ENCODE measurements around the gene ITFG1. TPM values are rescaled to one million over a fixed set of nuclear protein-coding genes. Genes with fewer than 3 reads are reported as not detected.

The ITFG1 gene
- total RNA-seq, 1 donor from 2014 or later: 50.3 TPM

- H3K4me3 ChIP-seq (ENCODE audit: low read depth, low read length): no peak overlapping the region
- DNase-seq (ENCODE audit: low read depth): no peak
- no peak for TF ChIP-seq CTCF (conservative IDR thresholded peaks at IDR 0.05; ENCODE audit: low read depth, low read length)
Measured at GRCh38 chr16:47463771-47464624, 3.1 kb upstream of the ITFG1 start.

GRCh38 chr16:47461598-47462266, 869 bp upstream of the ITFG1 start:
- no peak for TF ChIP-seq CTCF (conservative IDR thresholded peaks at IDR 0.05; ENCODE audit: low read depth, low read length)

GRCh38 chr16:47460359-47460710, 528 bp downstream of the ITFG1 start:
- peak overlapping the region; percentile 90 for H3K4me3 ChIP-seq (ENCODE audit: low read depth, low read length)
- DNase-seq (ENCODE audit: low read depth): peak; percentile 23
- TF ChIP-seq CTCF (conservative IDR thresholded peaks at IDR 0.05; ENCODE audit: low read depth, low read length): no peak

More at GRCh38 chr16:47461598-47462266, 869 bp upstream of the ITFG1 start:
- peak overlapping the region; percentile 90 for H3K4me3 ChIP-seq (ENCODE audit: low read depth, low read length)
- peak; percentile 22 for DNase-seq (ENCODE audit: low read depth)

GRCh38 chr16:47459603-47460002, 1.3 kb downstream of the ITFG1 start:
- no peak for TF ChIP-seq CTCF (conservative IDR thresholded peaks at IDR 0.05; ENCODE audit: low read depth, low read length)
- no peak for DNase-seq (ENCODE audit: low read depth)
- peak overlapping the region; percentile 90 for H3K4me3 ChIP-seq (ENCODE audit: low read depth, low read length)

GRCh38 chr16:47458331-47458730, 2.5 kb downstream of the ITFG1 start:
- DNase-seq (ENCODE audit: low read depth): no peak
- no peak overlapping the region for H3K4me3 ChIP-seq (ENCODE audit: low read depth, low read length)
- TF ChIP-seq CTCF (conservative IDR thresholded peaks at IDR 0.05; ENCODE audit: low read depth, low read length): no peak

GRCh38 chr16:47449788-47450187, 11.1 kb downstream of the ITFG1 start:
- no peak for DNase-seq (ENCODE audit: low read depth)
- no peak for TF ChIP-seq CTCF (conservative IDR thresholded peaks at IDR 0.05; ENCODE audit: low read depth, low read length)
- H3K4me3 ChIP-seq (ENCODE audit: low read depth, low read length): no peak overlapping the region

Measured in epithelial cell of proximal tubule (primary cell).